Uterus (tissue), 2 donors: ENCODE data around the gene BMP6.

Experiments
- POLR2A ChIP-seq, 2 donors: fragments of 450-650 bp; IDR thresholded peaks; one replicate each; pipeline ENCODE4 v1.6.1; 2016; ENCODE audit warnings: antibody characterized with exemption in 2 of 2, mild to moderate bottlenecking in 1 of 2, moderate library complexity in 1 of 2
- TF ChIP-seq, protein P1 (sequence below), 4 experiments: fragments of 200-600 bp in 2 of 4; fragments of 450-650 bp in 2 of 4; sonication (generic) in 2 of 4; IDR thresholded peaks; one replicate each; pipeline ENCODE4 v1.5.1; 2016 to 2019; ENCODE audit warnings: antibody characterized with exemption in 4 of 4, mild to moderate bottlenecking in 2 of 4, moderate library complexity in 1 of 4

DNA sequence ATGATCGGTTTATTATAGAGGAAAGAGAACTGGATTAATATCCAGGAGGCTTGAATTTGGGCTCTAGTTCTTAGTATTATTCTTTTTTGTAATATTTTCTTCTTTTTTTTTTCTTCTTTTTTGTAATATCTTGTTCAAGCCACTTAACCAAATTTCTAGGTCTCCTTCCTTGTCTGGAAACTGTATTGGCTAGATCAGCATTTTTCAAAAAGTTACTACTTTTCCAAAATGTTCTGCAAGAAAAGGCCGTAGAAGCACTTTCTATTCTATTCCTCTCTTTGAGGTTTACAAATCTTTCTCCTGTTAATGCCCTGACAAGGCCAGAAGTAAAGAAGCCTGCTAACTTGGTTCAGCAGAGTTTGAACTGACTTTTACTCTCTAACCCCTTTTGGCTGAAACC lies 12.0 kb downstream of the BMP6 start:
- TF ChIP-seq, protein P1, sequence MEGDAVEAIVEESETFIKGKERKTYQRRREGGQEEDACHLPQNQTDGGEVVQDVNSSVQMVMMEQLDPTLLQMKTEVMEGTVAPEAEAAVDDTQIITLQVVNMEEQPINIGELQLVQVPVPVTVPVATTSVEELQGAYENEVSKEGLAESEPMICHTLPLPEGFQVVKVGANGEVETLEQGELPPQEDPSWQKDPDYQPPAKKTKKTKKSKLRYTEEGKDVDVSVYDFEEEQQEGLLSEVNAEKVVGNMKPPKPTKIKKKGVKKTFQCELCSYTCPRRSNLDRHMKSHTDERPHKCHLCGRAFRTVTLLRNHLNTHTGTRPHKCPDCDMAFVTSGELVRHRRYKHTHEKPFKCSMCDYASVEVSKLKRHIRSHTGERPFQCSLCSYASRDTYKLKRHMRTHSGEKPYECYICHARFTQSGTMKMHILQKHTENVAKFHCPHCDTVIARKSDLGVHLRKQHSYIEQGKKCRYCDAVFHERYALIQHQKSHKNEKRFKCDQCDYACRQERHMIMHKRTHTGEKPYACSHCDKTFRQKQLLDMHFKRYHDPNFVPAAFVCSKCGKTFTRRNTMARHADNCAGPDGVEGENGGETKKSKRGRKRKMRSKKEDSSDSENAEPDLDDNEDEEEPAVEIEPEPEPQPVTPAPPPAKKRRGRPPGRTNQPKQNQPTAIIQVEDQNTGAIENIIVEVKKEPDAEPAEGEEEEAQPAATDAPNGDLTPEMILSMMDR (IDR thresholded peaks at IDR 0.05), result no peak
- TF ChIP-seq POLR2A (IDR thresholded peaks at IDR 0.05), result no peak
